ENCODE results near the gene TOMT.

DNA sequence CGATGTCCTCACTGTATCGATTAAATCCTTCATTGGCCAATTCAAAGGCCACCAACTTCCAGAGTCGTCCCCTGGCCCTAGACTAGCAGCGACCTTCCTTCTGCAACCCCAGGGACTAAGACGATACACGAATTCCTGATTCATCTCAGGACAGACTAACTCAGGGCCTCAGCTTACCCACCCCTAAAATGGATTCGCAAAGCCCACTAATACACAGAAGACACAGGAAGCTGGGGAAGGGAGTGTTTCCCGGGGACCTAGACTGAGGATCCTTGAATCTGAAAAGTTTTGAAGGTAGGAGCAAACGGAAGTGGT, 3.1 kb upstream of the TOMT start:
- no peak for TF ChIP-seq ZNF565 (CRISPR knock-in tag; conservative IDR thresholded peaks at IDR 0.05; ENCODE audit: low read depth)
- no peak for TF ChIP-seq TOX (CRISPR knock-in tag; IDR thresholded peaks at IDR 0.05; ENCODE audit: borderline replicate concordance)
- no peak for TF ChIP-seq TCF4 (CRISPR knock-in tag; IDR thresholded peaks at IDR 0.05; ENCODE audit: borderline replicate concordance)
- no peak for TF ChIP-seq ZNF70 (CRISPR knock-in tag; IDR thresholded peaks at IDR 0.05)
- no peak for TF ChIP-seq ZC3H10 (CRISPR knock-in tag; IDR thresholded peaks at IDR 0.05)
- no peak for TF ChIP-seq ZNF8 (CRISPR knock-in tag; IDR thresholded peaks at IDR 0.05)
- no peak for TF ChIP-seq ARNTL (CRISPR knock-in tag; IDR thresholded peaks at IDR 0.05; ENCODE audit: borderline replicate concordance, low read depth)
- TF ChIP-seq ZFP30 (CRISPR knock-in tag; IDR thresholded peaks at IDR 0.05) = no peak
- TF ChIP-seq, protein P1, sequence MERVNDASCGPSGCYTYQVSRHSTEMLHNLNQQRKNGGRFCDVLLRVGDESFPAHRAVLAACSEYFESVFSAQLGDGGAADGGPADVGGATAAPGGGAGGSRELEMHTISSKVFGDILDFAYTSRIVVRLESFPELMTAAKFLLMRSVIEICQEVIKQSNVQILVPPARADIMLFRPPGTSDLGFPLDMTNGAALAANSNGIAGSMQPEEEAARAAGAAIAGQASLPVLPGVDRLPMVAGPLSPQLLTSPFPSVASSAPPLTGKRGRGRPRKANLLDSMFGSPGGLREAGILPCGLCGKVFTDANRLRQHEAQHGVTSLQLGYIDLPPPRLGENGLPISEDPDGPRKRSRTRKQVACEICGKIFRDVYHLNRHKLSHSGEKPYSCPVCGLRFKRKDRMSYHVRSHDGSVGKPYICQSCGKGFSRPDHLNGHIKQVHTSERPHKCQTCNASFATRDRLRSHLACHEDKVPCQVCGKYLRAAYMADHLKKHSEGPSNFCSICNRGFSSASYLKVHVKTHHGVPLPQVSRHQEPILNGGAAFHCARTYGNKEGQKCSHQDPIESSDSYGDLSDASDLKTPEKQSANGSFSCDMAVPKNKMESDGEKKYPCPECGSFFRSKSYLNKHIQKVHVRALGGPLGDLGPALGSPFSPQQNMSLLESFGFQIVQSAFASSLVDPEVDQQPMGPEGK (CRISPR knock-in tag; IDR thresholded peaks at IDR 0.05; ENCODE audit: borderline replicate concordance) = no peak
- TF ChIP-seq ESRRG (CRISPR knock-in tag; IDR thresholded peaks at IDR 0.05) = no peak
- TF ChIP-seq, protein P2, sequence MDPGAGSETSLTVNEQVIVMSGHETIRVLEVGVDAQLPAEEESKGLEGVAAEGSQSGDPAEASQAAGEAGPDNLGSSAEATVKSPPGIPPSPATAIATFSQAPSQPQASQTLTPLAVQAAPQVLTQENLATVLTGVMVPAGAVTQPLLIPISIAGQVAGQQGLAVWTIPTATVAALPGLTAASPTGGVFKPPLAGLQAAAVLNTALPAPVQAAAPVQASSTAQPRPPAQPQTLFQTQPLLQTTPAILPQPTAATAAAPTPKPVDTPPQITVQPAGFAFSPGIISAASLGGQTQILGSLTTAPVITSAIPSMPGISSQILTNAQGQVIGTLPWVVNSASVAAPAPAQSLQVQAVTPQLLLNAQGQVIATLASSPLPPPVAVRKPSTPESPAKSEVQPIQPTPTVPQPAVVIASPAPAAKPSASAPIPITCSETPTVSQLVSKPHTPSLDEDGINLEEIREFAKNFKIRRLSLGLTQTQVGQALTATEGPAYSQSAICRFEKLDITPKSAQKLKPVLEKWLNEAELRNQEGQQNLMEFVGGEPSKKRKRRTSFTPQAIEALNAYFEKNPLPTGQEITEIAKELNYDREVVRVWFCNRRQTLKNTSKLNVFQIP (CRISPR knock-in tag; IDR thresholded peaks at IDR 0.05; ENCODE audit: borderline replicate concordance, low read depth) = no peak
- no peak for TF ChIP-seq CSDC2 (CRISPR knock-in tag; IDR thresholded peaks at IDR 0.05)

Data from SK-N-SH treated with all-trans-retinoic acid at 6 μM for 48 hours (cell line).